ENCODE data around the gene HMCN1. TPM values are rescaled to one million over a fixed set of nuclear protein-coding genes. Genes with fewer than 3 reads are reported as not detected.

HMCN1 gene
- total RNA-seq, 1 experiment from 2014 or later, result 0.63 TPM

DNA sequence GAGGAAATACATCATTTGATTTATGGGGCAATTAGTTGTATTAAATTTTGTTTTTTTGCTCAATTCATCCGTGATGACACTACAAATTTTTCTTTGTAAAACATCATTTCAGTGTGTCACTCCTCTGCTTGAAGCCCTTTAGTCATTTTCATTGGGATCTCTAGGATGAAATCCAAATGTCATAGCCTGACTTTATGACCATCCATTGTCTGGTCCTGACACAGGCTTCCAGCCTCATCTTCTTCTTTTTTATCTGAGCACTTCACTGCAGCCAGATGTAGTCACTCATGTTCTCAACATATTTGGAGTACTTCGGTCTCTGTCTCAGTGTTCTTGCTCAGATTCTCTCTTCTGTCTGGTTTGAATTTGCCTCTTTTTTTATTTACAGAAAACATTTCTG lies 173.1 kb downstream of the HMCN1 start:
- Histone ChIP-seq H3K4me1 (ENCODE audit: low read length) (no peaks in the 10 kb centered on the region), H3K27me3 (ENCODE audit: low read length) (no peaks in the 10 kb centered on the region), H2AFZ (ENCODE audit: low read length) (no peak overlapping the region), H3K4me3 (ENCODE audit: low read length) (no peak overlapping the region), H3K4me2 (ENCODE audit: low read depth, low read length, poor library complexity, severe bottlenecking) (no peak overlapping the region), H4K20me1 (ENCODE audit: insufficient read depth, low read depth, low read length) (no peaks in the 10 kb centered on the region), H3K9ac (ENCODE audit: low read length) (no peak overlapping the region), H3K36me3 (ENCODE audit: insufficient read depth, low read length) (no peaks in the 10 kb centered on the region), H3K9me2 (replicated peaks; ENCODE audit: insufficient read depth, low read length) (no peaks in the 10 kb centered on the region), H3K9me3 (ENCODE audit: low read length) (no peaks in the 10 kb centered on the region), H3K27ac (ENCODE audit: low read length) (no peak overlapping the region), H3K79me2 (ENCODE audit: low read length) (no peaks in the 10 kb centered on the region)
- DNase-seq, result no peak

DNA sequence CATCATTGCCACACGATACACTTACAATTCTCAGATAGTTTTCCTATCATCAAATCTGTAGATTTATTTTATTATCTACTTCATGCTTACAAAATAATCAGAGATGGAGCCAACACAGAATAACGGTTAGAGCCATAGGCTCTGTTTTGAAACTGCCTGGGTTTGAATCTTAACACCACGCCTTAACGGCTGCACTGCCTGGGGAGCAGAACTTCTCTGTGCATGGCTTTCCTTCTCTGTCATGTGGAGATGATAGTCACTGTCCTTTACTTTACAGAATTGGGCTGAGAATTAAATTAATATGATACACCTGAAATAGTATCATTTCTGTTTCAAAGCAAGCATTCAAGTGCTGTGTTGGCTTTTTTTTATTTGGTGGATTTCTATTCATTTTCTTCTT lies 177.8 kb downstream of the HMCN1 start:
- Histone ChIP-seq H3K79me2 (ENCODE audit: low read length) (no peaks in the 10 kb centered on the region), H3K9me2 (replicated peaks; ENCODE audit: insufficient read depth, low read length) (no peaks in the 10 kb centered on the region), H3K27me3 (ENCODE audit: low read length) (no peaks in the 10 kb centered on the region), H3K4me2 (ENCODE audit: low read depth, low read length, poor library complexity, severe bottlenecking) (no peak overlapping the region), H2AFZ (ENCODE audit: low read length) (no peak overlapping the region), H3K4me3 (ENCODE audit: low read length) (no peak overlapping the region), H3K27ac (ENCODE audit: low read length) (no peak overlapping the region), H3K36me3 (ENCODE audit: insufficient read depth, low read length) (no peaks in the 10 kb centered on the region), H4K20me1 (ENCODE audit: insufficient read depth, low read depth, low read length) (no peaks in the 10 kb centered on the region), H3K4me1 (ENCODE audit: low read length) (no peaks in the 10 kb centered on the region), H3K9me3 (ENCODE audit: low read length) (no peaks in the 10 kb centered on the region), H3K9ac (ENCODE audit: low read length) (no peak overlapping the region)
- DNase-seq, result no peak

DNA sequence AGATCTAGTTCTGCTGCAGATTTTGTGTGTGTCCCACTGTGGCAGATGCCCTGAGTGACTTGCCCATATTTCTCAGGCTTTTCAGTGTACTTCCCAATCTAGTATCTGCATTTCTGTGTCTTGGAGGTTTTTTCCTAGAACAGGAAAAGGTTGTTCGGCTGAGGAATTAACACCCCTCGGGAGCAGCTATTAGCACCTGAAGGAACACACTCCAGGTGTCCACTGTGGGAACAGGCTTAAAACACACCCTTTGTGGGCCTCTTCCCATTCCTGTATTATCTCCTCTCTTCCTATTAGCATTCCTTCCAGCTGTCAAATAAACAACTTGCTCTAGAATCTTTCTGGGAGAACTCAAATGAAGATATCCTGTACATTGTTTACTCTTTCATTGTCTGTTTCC lies 178.3 kb downstream of the HMCN1 start:
- no peak overlapping the region for H3K9ac ChIP-seq (ENCODE audit: low read length)
- no peaks in the 10 kb centered on the region for H4K20me1 ChIP-seq (ENCODE audit: insufficient read depth, low read depth, low read length)
- H3K27ac ChIP-seq (ENCODE audit: low read length), result no peak overlapping the region
- H3K79me2 ChIP-seq (ENCODE audit: low read length), result no peaks in the 10 kb centered on the region
- no peak for DNase-seq
- no peak overlapping the region for H3K4me3 ChIP-seq (ENCODE audit: low read length)
- no peaks in the 10 kb centered on the region for H3K4me1 ChIP-seq (ENCODE audit: low read length)
- H2AFZ ChIP-seq (ENCODE audit: low read length), result no peak overlapping the region
- H3K4me2 ChIP-seq (ENCODE audit: low read depth, low read length, poor library complexity, severe bottlenecking), result no peak overlapping the region
- no peaks in the 10 kb centered on the region for H3K9me2 ChIP-seq (replicated peaks; ENCODE audit: insufficient read depth, low read length)
- H3K36me3 ChIP-seq (ENCODE audit: insufficient read depth, low read length), result no peaks in the 10 kb centered on the region
- no peaks in the 10 kb centered on the region for H3K27me3 ChIP-seq (ENCODE audit: low read length)
- no peaks in the 10 kb centered on the region for H3K9me3 ChIP-seq (ENCODE audit: low read length)

DNA sequence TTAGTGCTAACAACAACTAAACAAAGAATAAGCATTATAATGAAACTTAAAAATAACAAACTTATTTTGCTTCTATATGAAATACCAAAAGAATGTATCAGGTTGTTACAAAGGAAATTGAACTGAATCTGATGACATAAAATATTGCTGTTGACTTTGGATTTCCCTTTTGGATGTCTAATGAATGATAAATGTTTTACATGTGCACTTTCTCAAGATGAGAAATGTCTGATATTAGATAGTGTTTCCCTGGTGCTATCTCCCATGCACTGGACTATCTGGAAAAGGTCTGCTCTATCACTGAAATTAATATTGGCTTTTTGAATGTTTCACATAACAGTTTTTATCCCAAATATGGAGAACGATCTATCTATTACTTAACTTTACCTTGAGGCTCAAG lies 179.9 kb downstream of the HMCN1 start:
- DNase-seq, result no peak
- H3K27me3 ChIP-seq (ENCODE audit: low read length), result no peaks in the 10 kb centered on the region
- no peaks in the 10 kb centered on the region for H3K4me1 ChIP-seq (ENCODE audit: low read length)
- H3K4me2 ChIP-seq (ENCODE audit: low read depth, low read length, poor library complexity, severe bottlenecking), result no peak overlapping the region
- no peaks in the 10 kb centered on the region for H3K36me3 ChIP-seq (ENCODE audit: insufficient read depth, low read length)
- no peaks in the 10 kb centered on the region for H3K9me2 ChIP-seq (replicated peaks; ENCODE audit: insufficient read depth, low read length)
- H3K4me3 ChIP-seq (ENCODE audit: low read length), result no peak overlapping the region
- H4K20me1 ChIP-seq (ENCODE audit: insufficient read depth, low read depth, low read length), result no peaks in the 10 kb centered on the region
- no peak overlapping the region for H2AFZ ChIP-seq (ENCODE audit: low read length)
- H3K27ac ChIP-seq (ENCODE audit: low read length), result no peak overlapping the region
- H3K9me3 ChIP-seq (ENCODE audit: low read length), result no peaks in the 10 kb centered on the region
- H3K79me2 ChIP-seq (ENCODE audit: low read length), result no peaks in the 10 kb centered on the region
- H3K9ac ChIP-seq (ENCODE audit: low read length), result no peak overlapping the region

DNA sequence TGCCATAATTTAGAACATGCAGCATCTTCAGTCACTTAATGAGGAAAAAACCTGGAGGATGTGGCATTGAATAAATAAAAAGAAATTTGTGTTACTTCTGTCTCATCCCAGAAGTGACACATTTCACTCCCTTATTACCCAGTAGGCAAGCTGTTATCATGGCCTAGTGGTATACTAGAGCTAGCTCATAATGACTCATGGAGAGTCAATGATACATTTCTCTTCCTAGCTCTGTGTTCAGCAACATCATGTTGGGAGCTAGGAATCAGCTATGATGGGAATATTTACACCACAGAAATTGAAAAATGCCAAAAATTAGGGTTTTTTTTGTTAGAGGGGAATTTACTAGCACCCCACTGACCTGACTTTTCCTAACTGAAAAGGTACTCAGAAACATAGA lies 182.7 kb downstream of the HMCN1 start:
- Histone ChIP-seq H3K36me3 (ENCODE audit: insufficient read depth, low read length) (no peaks in the 10 kb centered on the region), H2AFZ (ENCODE audit: low read length) (no peak overlapping the region), H3K27ac (ENCODE audit: low read length) (no peak overlapping the region), H3K4me1 (ENCODE audit: low read length) (no peaks in the 10 kb centered on the region), H3K27me3 (ENCODE audit: low read length) (no peaks in the 10 kb centered on the region), H4K20me1 (ENCODE audit: insufficient read depth, low read depth, low read length) (no peaks in the 10 kb centered on the region), H3K4me2 (ENCODE audit: low read depth, low read length, poor library complexity, severe bottlenecking) (no peak overlapping the region), H3K9me2 (replicated peaks; ENCODE audit: insufficient read depth, low read length) (no peaks in the 10 kb centered on the region), H3K79me2 (ENCODE audit: low read length) (no peaks in the 10 kb centered on the region), H3K9me3 (ENCODE audit: low read length) (no peaks in the 10 kb centered on the region), H3K4me3 (ENCODE audit: low read length) (no peak overlapping the region), H3K9ac (ENCODE audit: low read length) (no peak overlapping the region)
- no peak for DNase-seq

DNA sequence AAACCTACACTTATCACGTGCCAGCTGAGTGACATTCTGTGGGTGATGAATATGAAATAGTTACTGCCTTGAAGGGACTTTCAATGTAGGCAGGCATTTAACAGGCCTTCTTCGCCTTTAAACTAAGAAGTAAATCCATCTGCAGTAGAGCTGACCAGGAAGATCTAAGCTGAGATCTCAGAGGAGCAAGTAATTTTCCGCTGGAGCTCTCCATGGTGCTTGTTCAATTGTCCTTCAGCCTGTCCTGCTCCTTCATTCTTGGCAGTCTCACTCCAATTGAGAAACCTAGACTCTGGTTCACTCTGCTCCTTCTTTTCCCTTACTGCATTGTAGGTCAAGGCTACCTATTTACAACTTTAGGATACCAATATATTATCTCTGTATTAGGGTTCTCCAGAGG lies 183.5 kb downstream of the HMCN1 start:
- Histone ChIP-seq H4K20me1 (ENCODE audit: insufficient read depth, low read depth, low read length) (no peaks in the 10 kb centered on the region), H3K27me3 (ENCODE audit: low read length) (no peaks in the 10 kb centered on the region), H3K4me3 (ENCODE audit: low read length) (no peak overlapping the region), H3K79me2 (ENCODE audit: low read length) (no peaks in the 10 kb centered on the region), H3K9me3 (ENCODE audit: low read length) (no peaks in the 10 kb centered on the region), H3K9ac (ENCODE audit: low read length) (no peak overlapping the region), H3K4me1 (ENCODE audit: low read length) (no peaks in the 10 kb centered on the region), H3K9me2 (replicated peaks; ENCODE audit: insufficient read depth, low read length) (no peaks in the 10 kb centered on the region), H3K4me2 (ENCODE audit: low read depth, low read length, poor library complexity, severe bottlenecking) (no peak overlapping the region), H3K27ac (ENCODE audit: low read length) (no peak overlapping the region), H3K36me3 (ENCODE audit: insufficient read depth, low read length) (no peaks in the 10 kb centered on the region), H2AFZ (ENCODE audit: low read length) (no peak overlapping the region)
- peak; percentile 48 for DNase-seq

DNA sequence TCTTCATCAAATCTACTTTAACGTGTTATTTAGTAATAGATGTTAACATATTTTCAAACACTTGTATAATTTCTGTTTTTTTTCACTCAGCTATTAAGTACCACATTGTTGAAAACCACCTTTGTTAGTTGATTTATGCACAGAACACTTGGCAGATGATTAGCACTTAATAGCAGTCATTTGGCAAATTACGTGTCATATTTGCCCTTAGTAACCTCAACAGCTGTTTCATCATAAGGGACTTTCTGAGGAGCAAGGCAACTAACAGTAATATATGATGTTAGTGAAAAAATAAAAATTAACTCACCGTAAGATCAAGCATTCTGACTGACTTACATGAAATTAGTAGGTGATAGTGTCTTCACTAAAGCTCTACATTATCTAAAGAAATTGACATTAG lies 186.4 kb downstream of the HMCN1 start:
- no peaks in the 10 kb centered on the region for H3K9me3 ChIP-seq (ENCODE audit: low read length)
- H3K9ac ChIP-seq (ENCODE audit: low read length), result no peak overlapping the region
- H3K4me3 ChIP-seq (ENCODE audit: low read length), result no peak overlapping the region
- DNase-seq, result no peak
- H3K4me2 ChIP-seq (ENCODE audit: low read depth, low read length, poor library complexity, severe bottlenecking), result no peak overlapping the region
- H3K79me2 ChIP-seq (ENCODE audit: low read length), result no peaks in the 10 kb centered on the region
- H3K36me3 ChIP-seq (ENCODE audit: insufficient read depth, low read length), result no peaks in the 10 kb centered on the region
- no peaks in the 10 kb centered on the region for H4K20me1 ChIP-seq (ENCODE audit: insufficient read depth, low read depth, low read length)
- no peaks in the 10 kb centered on the region for H3K4me1 ChIP-seq (ENCODE audit: low read length)
- H3K27me3 ChIP-seq (ENCODE audit: low read length), result no peaks in the 10 kb centered on the region
- H3K9me2 ChIP-seq (replicated peaks; ENCODE audit: insufficient read depth, low read length), result no peaks in the 10 kb centered on the region
- H3K27ac ChIP-seq (ENCODE audit: low read length), result no peak overlapping the region
- no peak overlapping the region for H2AFZ ChIP-seq (ENCODE audit: low read length)

DNA sequence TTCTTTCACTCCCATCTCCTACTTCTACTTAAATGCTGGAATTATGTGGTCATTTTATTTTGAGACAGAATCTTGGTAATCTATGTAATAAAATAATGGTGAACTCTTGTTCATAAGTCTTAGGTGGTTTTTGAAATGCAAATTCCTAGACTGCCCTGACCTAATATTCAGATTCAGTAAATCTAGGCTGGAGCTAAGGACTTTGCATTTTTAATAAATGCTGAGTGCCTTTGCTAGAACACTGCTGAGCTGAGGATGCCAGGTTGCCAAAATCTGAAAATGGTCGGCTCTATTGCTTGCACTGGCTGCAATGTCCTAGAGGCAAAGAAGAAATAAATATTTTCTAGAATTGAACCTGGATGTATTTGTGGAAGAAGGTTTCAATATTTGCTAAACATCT lies 187.4 kb downstream of the HMCN1 start:
- Histone ChIP-seq H3K4me1 (ENCODE audit: low read length) (no peaks in the 10 kb centered on the region), H3K4me2 (ENCODE audit: low read depth, low read length, poor library complexity, severe bottlenecking) (no peak overlapping the region), H3K9me2 (replicated peaks; ENCODE audit: insufficient read depth, low read length) (no peaks in the 10 kb centered on the region), H3K9me3 (ENCODE audit: low read length) (no peaks in the 10 kb centered on the region), H3K79me2 (ENCODE audit: low read length) (no peaks in the 10 kb centered on the region), H3K4me3 (ENCODE audit: low read length) (no peak overlapping the region), H3K36me3 (ENCODE audit: insufficient read depth, low read length) (no peaks in the 10 kb centered on the region), H3K27ac (ENCODE audit: low read length) (no peak overlapping the region), H3K27me3 (ENCODE audit: low read length) (no peaks in the 10 kb centered on the region), H2AFZ (ENCODE audit: low read length) (no peak overlapping the region), H3K9ac (ENCODE audit: low read length) (no peak overlapping the region), H4K20me1 (ENCODE audit: insufficient read depth, low read depth, low read length) (no peaks in the 10 kb centered on the region)
- no peak for DNase-seq

DNA sequence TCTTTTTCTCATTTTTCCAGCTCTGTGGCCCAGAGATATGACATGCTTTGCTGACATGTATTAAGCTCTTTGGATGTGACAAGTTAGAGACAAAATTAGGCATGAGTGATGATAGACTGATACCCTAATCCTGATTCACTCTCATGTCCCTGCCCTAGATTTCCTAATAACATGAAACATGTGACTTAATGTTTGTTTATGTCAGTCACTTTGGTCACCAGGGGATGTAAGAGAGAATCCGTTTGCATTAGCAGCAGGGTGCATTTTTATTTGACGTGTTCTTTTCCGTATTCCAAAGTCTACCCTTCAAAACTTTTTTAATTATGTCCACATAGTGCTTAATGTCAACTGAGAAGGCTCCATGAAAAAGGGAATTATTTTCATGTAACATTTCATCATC lies 192.4 kb downstream of the HMCN1 start:
- no peaks in the 10 kb centered on the region for H3K9me2 ChIP-seq (replicated peaks; ENCODE audit: insufficient read depth, low read length)
- H2AFZ ChIP-seq (ENCODE audit: low read length), result no peak overlapping the region
- peaks cover 9% of the 10 kb centered on the region for H3K4me1 ChIP-seq (ENCODE audit: low read length)
- no peaks in the 10 kb centered on the region for H3K79me2 ChIP-seq (ENCODE audit: low read length)
- no peaks in the 10 kb centered on the region for H4K20me1 ChIP-seq (ENCODE audit: insufficient read depth, low read depth, low read length)
- DNase-seq, result no peak
- H3K9me3 ChIP-seq (ENCODE audit: low read length), result no peaks in the 10 kb centered on the region
- H3K36me3 ChIP-seq (ENCODE audit: insufficient read depth, low read length), result no peaks in the 10 kb centered on the region
- no peaks in the 10 kb centered on the region for H3K27me3 ChIP-seq (ENCODE audit: low read length)
- no peak overlapping the region for H3K27ac ChIP-seq (ENCODE audit: low read length)
- H3K4me3 ChIP-seq (ENCODE audit: low read length), result no peak overlapping the region
- no peak overlapping the region for H3K9ac ChIP-seq (ENCODE audit: low read length)
- no peak overlapping the region for H3K4me2 ChIP-seq (ENCODE audit: low read depth, low read length, poor library complexity, severe bottlenecking)

All from Karpas-422 (cell line).